H1 (cell line): ENCODE results near the gene MPND. TPM values are rescaled to one million over a fixed set of nuclear protein-coding genes. Genes with fewer than 3 reads are reported as not detected.

Experiments used
- CTCF ChIA-PET: fragments of 300-600 bp; sonication (Branson Sonifier 250); formaldehyde crosslinking; loops from one replicate; lab custom pipeline; 2021; ENCODE audit not compliant: partially characterized antibody; lab: Charles Lee
- POLR2A ChIA-PET: fragments of 300-600 bp; sonication (Branson Sonifier 250); formaldehyde crosslinking; loops from one replicate; lab custom pipeline; 2021; ENCODE audit warnings: inconsistent platforms; ENCODE audit not compliant: partially characterized antibody; lab: Charles Lee
- DNase-seq, 2 experiments: peaks; one replicate each; pipeline versions ENCODE4 v3.0.0 to v3.0.0-alpha.2; 2010 to 2022; ENCODE audit warnings: low spot score in 2 of 2, low read depth in 1 of 2, mixed read lengths in 1 of 2
- FAIRE-seq: peaks from 2 replicates; lab custom pipeline; 2011; peaks lifted over from hg19 to GRCh38; lab: Jason Lieb, UNC
- H2AFZ ChIP-seq: 2 replicates; pipeline ENCODE4 v1.8.1; 2012; ENCODE audit warnings: low read length, inconsistent platforms
- H2AK5ac ChIP-seq: 2 replicates; pipeline ENCODE4 v1.6.1; 2013; ENCODE audit warnings: low read depth, low read length
- H2BK120ac ChIP-seq: replicated peaks from 2 replicates; pipeline ENCODE3; 2013; ENCODE audit warnings: low read depth, low read length, inconsistent platforms
- H2BK12ac ChIP-seq: 2 replicates; pipeline ENCODE4 v1.6.1; 2013; ENCODE audit warnings: low read depth, low read length
- H2BK15ac ChIP-seq: 2 replicates; pipeline ENCODE4 v1.6.1; 2013; ENCODE audit warnings: low read length
- H2BK20ac ChIP-seq: 2 replicates; pipeline ENCODE4 v1.6.1; 2013; ENCODE audit warnings: low read length
- H2BK5ac ChIP-seq: 2 replicates; pipeline ENCODE4 v1.6.1; 2013; ENCODE audit warnings: low read depth, low read length
- H3K14ac ChIP-seq: 2 replicates; pipeline ENCODE4 v1.6.1; 2013; ENCODE audit warnings: inconsistent platforms; ENCODE audit not compliant: insufficient read length
- H3K18ac ChIP-seq: 2 replicates; pipeline ENCODE4 v1.6.1; 2013; ENCODE audit warnings: low read length; ENCODE audit errors: extremely low read depth
- H3K23ac ChIP-seq: 2 replicates; pipeline ENCODE4 v1.6.1; 2013; ENCODE audit warnings: inconsistent platforms; ENCODE audit not compliant: insufficient read length
- H3K23me2 ChIP-seq: 2 replicates; pipeline ENCODE4 v1.6.1; 2013; ENCODE audit warnings: low read depth, low read length
- H3K27ac ChIP-seq: 2 replicates; pipeline ENCODE4 v1.6.1; 2011; ENCODE audit warnings: low read depth, low read length, inconsistent platforms
- H3K27me3 ChIP-seq, 4 experiments: replicated peaks in 1 of 4; 1 replicate in 1 of 4; 2 replicates in 3 of 4; pipeline versions ENCODE4 v1.6.1 to v1.8.1; 2011 to 2013; ENCODE audit warnings: low read length in 3 of 4, mild to moderate bottlenecking in 3 of 4, inconsistent platforms in 2 of 4, mixed read lengths in 2 of 4, moderate library complexity in 1 of 4; ENCODE audit not compliant: control insufficient read depth in 3 of 4, insufficient read depth in 3 of 4; ENCODE audit errors: extremely low read depth in 1 of 4
- H3K36me3 ChIP-seq, 4 experiments: 2 replicates each; pipeline versions ENCODE4 v1.6.1 to v1.8.1; 2011 to 2013; ENCODE audit warnings: mild to moderate bottlenecking in 4 of 4, low read length in 3 of 4, moderate library complexity in 2 of 4, control low read depth in 1 of 4, inconsistent platforms in 1 of 4; ENCODE audit not compliant: insufficient read depth in 4 of 4, control insufficient read depth in 2 of 4
- H3K4ac ChIP-seq: replicated peaks from 2 replicates; pipeline ENCODE3; 2013; ENCODE audit warnings: low read length, low read depth, mixed read lengths, inconsistent platforms; ENCODE audit not compliant: insufficient read length
- H3K4me1 ChIP-seq, 4 experiments: replicated peaks in 1 of 4; 1 replicate in 1 of 4; 2 replicates in 3 of 4; pipeline versions ENCODE4 v1.6.1 to v1.8.1; 2011 to 2013; ENCODE audit warnings: low read length in 3 of 4, inconsistent platforms in 2 of 4, mixed read lengths in 1 of 4; ENCODE audit not compliant: insufficient read depth in 4 of 4, control insufficient read depth in 3 of 4
- H3K4me2 ChIP-seq, 2 experiments: 2 replicates each; pipeline versions ENCODE4 v1.6.1 to v1.8.1; 2011 to 2013; ENCODE audit warnings: low read depth in 2 of 2, low read length in 2 of 2, control low read depth in 1 of 2, inconsistent platforms in 1 of 2, mild to moderate bottlenecking in 1 of 2; ENCODE audit not compliant: insufficient read depth in 1 of 2
- H3K4me3 ChIP-seq, 4 experiments: fragments of 200-600, 300-600 bp in 1 of 4; sonication (generic), shearing (Covaris generic), sonication (Bioruptor Twin) in 1 of 4; 2 replicates each; pipeline versions ENCODE4 v1.5.1 to v1.8.1; 2011 to 2016; ENCODE audit warnings: low read length in 4 of 4, low read depth in 3 of 4, control low read depth in 2 of 4, inconsistent platforms in 2 of 4, mild to moderate bottlenecking in 2 of 4, mixed read lengths in 1 of 4, moderate library complexity in 1 of 4; ENCODE audit not compliant: insufficient read depth in 2 of 4; ENCODE audit errors: extremely low read depth in 1 of 4
- H3K56ac ChIP-seq: replicated peaks from 2 replicates; pipeline ENCODE3; 2013; ENCODE audit warnings: low read depth, mild to moderate bottlenecking, mixed read lengths, low read length, inconsistent platforms; ENCODE audit not compliant: insufficient read length
- H3K79me1 ChIP-seq: 2 replicates; pipeline ENCODE4 v1.6.1; 2013; ENCODE audit warnings: low read depth, low read length, control low read depth
- H3K79me2 ChIP-seq, 2 experiments: 2 replicates each; pipeline versions ENCODE4 v1.6.1 to v1.8.1; 2012 to 2013; ENCODE audit warnings: low read length in 2 of 2, mild to moderate bottlenecking in 2 of 2, inconsistent platforms in 1 of 2; ENCODE audit not compliant: insufficient read depth in 2 of 2, control insufficient read depth in 1 of 2
- H3K9ac ChIP-seq, 4 experiments: replicated peaks in 1 of 4; 1 replicate in 1 of 4; 2 replicates in 3 of 4; pipeline versions ENCODE4 v1.6.1 to v1.8.1; 2011 to 2013; ENCODE audit warnings: low read depth in 3 of 4, low read length in 3 of 4, control low read depth in 2 of 4, mild to moderate bottlenecking in 2 of 4, moderate library complexity in 2 of 4, inconsistent platforms in 1 of 4; ENCODE audit errors: extremely low read depth in 1 of 4
- H3K9me3 ChIP-seq, 2 experiments: 2 replicates each; pipeline versions ENCODE4 v1.6.1 to v1.8.1; 2012 to 2013; ENCODE audit warnings: mild to moderate bottlenecking in 2 of 2, moderate library complexity in 2 of 2, control low read depth in 1 of 2, inconsistent platforms in 1 of 2, low read depth in 1 of 2, low read length in 1 of 2, mixed read lengths in 1 of 2; ENCODE audit not compliant: insufficient read depth in 2 of 2
- H4K20me1 ChIP-seq, 2 experiments: replicated peaks in 1 of 2; 2 replicates each; pipeline versions ENCODE3 to v1.8.1; 2011 to 2013; ENCODE audit warnings: inconsistent platforms in 2 of 2, low read length in 2 of 2, mild to moderate bottlenecking in 1 of 2; ENCODE audit not compliant: insufficient read depth in 2 of 2, control insufficient read depth in 1 of 2
- H4K5ac ChIP-seq: 2 replicates; pipeline ENCODE4 v1.6.1; 2013; ENCODE audit warnings: low read length, low read depth, mixed read lengths, inconsistent platforms; ENCODE audit not compliant: insufficient read length
- H4K8ac ChIP-seq: 2 replicates; pipeline ENCODE4 v1.8.0; 2013; ENCODE audit warnings: mild to moderate bottlenecking, moderate library complexity, low read length, inconsistent platforms; ENCODE audit not compliant: insufficient read depth; ENCODE audit errors: extremely low read depth
- H4K91ac ChIP-seq: replicated peaks from 2 replicates; pipeline ENCODE3; 2013; ENCODE audit warnings: low read length, mixed read lengths, inconsistent platforms; ENCODE audit not compliant: insufficient read length
- CTCF ChIP-seq, 3 experiments: IDR thresholded peaks; 1 replicate in 2 of 3; 2 replicates in 1 of 3; pipeline versions ENCODE4 v1.5.1 to v1.6.1; 2011; ENCODE audit warnings: low read length in 3 of 3, mild to moderate bottlenecking in 3 of 3, inconsistent platforms in 2 of 3, low read depth in 1 of 3, moderate library complexity in 1 of 3; ENCODE audit not compliant: insufficient read depth in 1 of 3; ENCODE audit errors: control extremely low read depth in 1 of 3
- KDM1A ChIP-seq: fragments of 200-600, 300-600 bp; sonication (generic); IDR thresholded peaks from 2 replicates; pipeline ENCODE4 v1.7.1; 2016; ENCODE audit warnings: mild to moderate bottlenecking, low read length, borderline replicate concordance
- WGBS, 2 experiments: shearing (Covaris generic) in 1 of 2; methylation state at CpG; one replicate each; pipeline versions ENCODE4 v1.1.6 to v1.1.7; 2013 to 2015; ENCODE audit warnings: low lambda C conversion rate in 2 of 2, mixed read lengths in 2 of 2, inconsistent platforms in 1 of 2, low coverage in 1 of 2, missing lambda C conversion rate in 1 of 2; ENCODE audit not compliant: insufficient replicate concordance in 2 of 2, insufficient coverage in 1 of 2, insufficient read length in 1 of 2; ENCODE audit errors: extremely low coverage in 1 of 2, missing lambda C conversion rate in 1 of 2; 5-methylcytosine and 5-hydroxymethylcytosine counted together
- polyA plus RNA-seq, 7 experiments: library from polyadenylated mRNA; depleted of rRNA in 3 of 7; stranded (reverse) in 5 of 7; unstranded in 2 of 7; fragments of >200 nt in 5 of 7; fragments of 200-250 nt in 2 of 7; gene quantifications; 1 replicate in 5 of 7; 2 replicates in 1 of 7; 4 replicates in 1 of 7; pipeline versions ENCODE4 v1.2.1 to v1.2.3, GENCODE V29; 2011 to 2013; ENCODE audit warnings: missing spikeins in 2 of 7, mixed read lengths in 2 of 7
- total RNA-seq: library from RNA; stranded (reverse); fragmentation: NEBNext Ultra II Directional; extraction: Animal tissue kit (Norgen Biotek cat#: 25700); gene quantifications from 2 replicates; pipeline ENCODE4 v1.2.1, GENCODE V29; 2021

Gene MPND
- total and polyA plus RNA-seq, 2 of the 8 experiments (the other 6 are each of a cell fraction or from before 2014, with no cell fraction given) = 22.9 to 27.7 TPM

GRCh38 chr19:4360641-4361151, 17.3 kb downstream of the MPND start:
- H3K18ac ChIP-seq = no peak overlapping the region
- peaks cover 0 to 12% (median 2%) of the 10 kb centered on the region in 4 experiments; a peak in 2 of 7 replicates for H3K4me1 ChIP-seq
- FAIRE-seq (no peak), DNase-seq (no peak)
- H3K79me1 ChIP-seq = no peaks in the 10 kb centered on the region
- no peaks in the 10 kb centered on the region for H3K9me3 ChIP-seq
- no peak overlapping the region for H2BK20ac ChIP-seq
- peak overlapping the region; percentile 52 for H2BK5ac ChIP-seq
- no peaks in the 10 kb centered on the region for H3K27me3 ChIP-seq
- peaks cover 9 to 23% of the 10 kb centered on the region in 2 experiments for H4K20me1 ChIP-seq
- 82% methylated on average over 12 of the region's 12 CpGs; no CpG with 5 or more reads in 1 of the 2 experiments for WGBS, 2 experiments
- ChIA-PET CTCF (interaction anchor here (0.6 to 3.5 kb wide), 6 partner anchors 8 to 92 kb away, joined by 3 to 37 read pairs (median 4); no protein-coding TSS in a partner anchor), POLR2A (interaction anchor here (0.6 to 13.0 kb wide), 6 partner anchors 8 to 122 kb away, joined by 3 to 72 read pairs (median 10); partner anchors contain the start of gene MPND)
- H3K9ac ChIP-seq = no peak overlapping the region
- peak overlapping the region; percentile 9 for H4K8ac ChIP-seq
- TF ChIP-seq CTCF (IDR thresholded peaks at IDR 0.05; ENCODE audit: control extremely low read depth in 1 of 3, insufficient read depth in 1 of 3, low read depth in 1 of 3, low read length in 3 of 3) = peak in 1 of 3 experiments; percentile 9; a peak in 1 of 4 replicates
- TF ChIP-seq KDM1A = no peak
- no peak overlapping the region for H3K14ac ChIP-seq
- H4K91ac ChIP-seq = no peak overlapping the region
- no peak overlapping the region for H3K4me3 ChIP-seq
- H2AK5ac ChIP-seq = no peak overlapping the region
- no peak overlapping the region for H3K56ac ChIP-seq
- peaks cover 5 to 18% (median 14%) of the 10 kb centered on the region in 4 experiments; a peak in 6 of 8 replicates for H3K36me3 ChIP-seq
- no peak overlapping the region for H3K4me2 ChIP-seq
- no peaks in the 10 kb centered on the region for H3K79me2 ChIP-seq
- H3K23me2 ChIP-seq = no peaks in the 10 kb centered on the region
- no peak overlapping the region for H2BK15ac ChIP-seq
- no peak overlapping the region for H3K4ac ChIP-seq
- no peak overlapping the region for H2BK120ac ChIP-seq
- H2AFZ ChIP-seq = no peak overlapping the region
- H2BK12ac ChIP-seq = 0 out of 2 replicates have a peak overlapping the region, but pooled peaks have one; percentile 27
- no peak overlapping the region for H4K5ac ChIP-seq
- H3K23ac ChIP-seq = no peak overlapping the region
- no peak overlapping the region for H3K27ac ChIP-seq
